Stimulated activated CD4-positive, alpha-beta T cell treated with anti-CD3 and anti-CD28 coated beads, Interleukin-12 subunit alpha, Interleukin-12 subunit beta, amount 100 ng/mL, for 4 hours (primary cell): ENCODE data around the gene EPDR1.
A peak's percentile ranks its signal among the peaks of the same experiment; 100 is the strongest.

Experiments
- DNase-seq: peaks from one replicate; pipeline ENCODE4 v3.0.0-alpha.2; 2020

The EPDR1 gene

DNA sequence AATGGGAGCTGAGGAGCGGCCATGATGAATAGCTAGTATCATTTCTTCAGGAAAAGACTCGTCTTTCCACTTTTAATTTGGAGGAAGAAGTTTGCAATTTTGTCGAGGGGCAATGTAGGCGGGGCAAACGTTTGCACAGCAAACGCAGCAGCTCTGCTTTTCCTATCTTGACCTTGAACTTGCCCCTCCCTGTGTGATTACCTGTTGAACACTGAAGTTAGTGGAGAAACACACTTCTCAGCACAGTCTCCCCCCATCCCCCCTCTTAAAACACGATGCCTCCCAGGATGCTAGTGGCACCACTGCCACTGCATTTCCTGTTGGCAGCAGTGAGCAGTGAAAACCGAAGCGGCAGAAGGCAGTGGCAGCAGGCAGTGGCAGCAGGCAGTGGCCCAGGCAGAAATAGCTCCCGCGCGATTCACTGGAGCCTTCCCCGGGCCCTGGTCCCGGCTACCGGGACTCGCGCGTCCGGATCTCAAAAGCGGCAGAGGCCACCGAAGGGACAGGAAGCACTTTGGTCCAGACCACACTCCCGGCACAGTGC, at the start of gene EPDR1:
Gene EPDR1 (plus strand): TSS at position 336 of the 544 bp plus-strand sequence. CDS start 300 bp downstream, outside the sequence.
- peak; percentile 10 for DNase-seq

DNA sequence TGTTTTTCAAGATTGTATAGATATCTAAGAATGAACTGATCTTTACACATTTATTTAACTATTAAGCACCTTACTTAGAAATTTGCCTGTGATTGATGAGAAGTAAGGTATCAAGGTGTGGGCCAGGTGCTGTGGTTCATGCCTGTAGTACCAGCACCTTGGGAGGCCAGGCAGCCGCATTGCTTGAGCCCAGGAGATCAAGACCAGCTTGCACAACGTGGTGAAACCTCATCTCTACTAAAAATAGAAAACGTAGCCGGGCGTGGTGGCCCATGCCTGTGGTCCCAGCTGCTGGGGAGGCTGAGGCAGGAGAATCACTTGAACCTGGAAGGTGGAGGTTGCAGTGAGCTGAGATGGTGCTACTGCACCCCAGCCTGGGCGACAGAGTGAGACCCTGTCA, 38.4 kb upstream of the EPDR1 start:
- DNase-seq: no peak

DNA sequence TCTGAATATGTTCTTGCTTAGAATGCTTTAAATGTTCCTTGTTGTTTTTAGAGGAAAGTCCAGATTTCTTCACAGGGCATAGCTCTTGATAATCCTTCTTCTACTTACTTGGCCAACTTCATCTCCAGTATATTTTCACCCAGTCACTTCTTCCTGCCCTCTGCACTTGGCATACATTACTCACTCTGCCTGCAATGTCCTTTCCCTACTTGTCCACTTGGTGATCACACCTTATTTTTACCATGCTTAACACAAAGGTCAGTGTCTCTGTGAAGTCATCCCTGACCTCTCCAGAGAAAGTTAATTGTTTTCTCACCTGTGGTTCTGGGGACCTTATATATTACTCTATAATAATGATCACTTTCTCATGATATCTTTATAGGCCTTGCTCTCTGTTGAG, 27.1 kb upstream of the EPDR1 start:
- no peak for DNase-seq

DNA sequence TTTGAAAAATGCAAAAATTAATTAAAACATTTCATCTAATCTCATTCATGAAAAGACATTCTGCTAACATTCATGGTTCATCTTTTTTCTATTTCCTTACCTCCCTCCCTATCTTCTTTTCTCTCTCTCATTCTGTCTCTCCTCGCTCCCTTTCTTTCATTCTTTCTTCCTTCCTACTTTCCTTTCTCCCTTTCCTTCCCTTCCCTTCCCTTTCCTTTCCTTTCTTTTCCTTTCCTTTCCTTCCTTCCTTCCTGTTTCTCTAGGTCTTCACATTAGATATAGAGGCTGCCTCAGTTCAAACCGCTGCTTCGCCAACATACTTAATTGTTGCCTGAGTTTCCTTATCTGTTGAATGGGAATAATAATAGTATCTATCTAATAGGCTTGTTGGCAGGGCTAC, 25.8 kb upstream of the EPDR1 start:
- no peak for DNase-seq

DNA sequence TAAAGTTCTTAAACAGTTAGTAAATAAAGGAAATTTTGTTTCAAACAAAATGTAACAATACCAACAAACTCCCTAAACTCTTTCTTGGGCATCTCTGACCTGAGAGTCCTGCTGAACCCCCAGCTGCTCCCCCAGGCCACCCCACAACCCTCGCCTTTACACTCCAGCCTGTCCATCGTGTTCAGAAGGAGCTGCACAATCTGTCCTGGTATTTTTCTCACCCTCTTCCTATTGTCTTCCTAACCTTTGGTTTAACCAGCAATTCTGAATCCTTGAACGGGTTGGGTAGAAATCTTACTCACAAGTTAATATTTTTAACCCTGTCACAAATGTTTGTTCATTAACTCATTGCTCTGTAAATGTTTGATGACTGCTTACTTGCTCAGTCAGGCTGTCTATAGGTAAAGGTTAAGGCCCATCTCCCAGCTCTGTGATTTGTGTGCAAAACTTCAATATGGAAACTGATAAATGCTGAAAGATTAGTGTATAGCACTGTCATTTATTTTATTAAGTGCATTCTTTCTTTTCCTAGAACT, 20.7 kb upstream of the EPDR1 start:
- DNase-seq: no peak

DNA sequence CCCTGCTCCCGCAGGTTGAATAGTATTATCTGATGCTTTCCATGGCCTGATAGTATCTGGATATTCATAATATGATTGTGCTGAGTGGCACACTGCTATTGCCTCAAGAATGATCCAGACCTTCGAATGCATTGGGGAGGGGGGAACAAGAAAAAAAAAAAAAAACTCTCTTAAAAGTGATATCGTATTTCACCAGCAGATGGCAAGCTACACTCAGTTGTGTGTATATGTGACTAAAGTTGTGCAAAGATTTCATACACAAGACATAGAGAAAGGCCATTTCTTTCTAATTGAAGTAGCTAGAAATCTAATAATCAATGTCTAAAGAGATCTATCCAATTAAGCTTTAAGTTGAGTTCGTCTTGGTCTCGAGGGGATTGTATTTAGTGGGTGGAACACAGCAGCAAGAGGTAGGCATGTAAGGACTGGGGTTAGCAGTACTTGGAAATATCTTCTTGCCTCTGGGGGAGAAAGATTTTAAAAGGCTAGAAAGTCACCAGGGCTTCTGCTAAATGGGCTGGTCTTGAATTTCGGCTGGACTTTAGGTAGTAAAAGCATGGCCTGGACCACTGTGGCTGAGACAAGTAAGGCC, 19.1 kb upstream of the EPDR1 start:
- no peak for DNase-seq

DNA sequence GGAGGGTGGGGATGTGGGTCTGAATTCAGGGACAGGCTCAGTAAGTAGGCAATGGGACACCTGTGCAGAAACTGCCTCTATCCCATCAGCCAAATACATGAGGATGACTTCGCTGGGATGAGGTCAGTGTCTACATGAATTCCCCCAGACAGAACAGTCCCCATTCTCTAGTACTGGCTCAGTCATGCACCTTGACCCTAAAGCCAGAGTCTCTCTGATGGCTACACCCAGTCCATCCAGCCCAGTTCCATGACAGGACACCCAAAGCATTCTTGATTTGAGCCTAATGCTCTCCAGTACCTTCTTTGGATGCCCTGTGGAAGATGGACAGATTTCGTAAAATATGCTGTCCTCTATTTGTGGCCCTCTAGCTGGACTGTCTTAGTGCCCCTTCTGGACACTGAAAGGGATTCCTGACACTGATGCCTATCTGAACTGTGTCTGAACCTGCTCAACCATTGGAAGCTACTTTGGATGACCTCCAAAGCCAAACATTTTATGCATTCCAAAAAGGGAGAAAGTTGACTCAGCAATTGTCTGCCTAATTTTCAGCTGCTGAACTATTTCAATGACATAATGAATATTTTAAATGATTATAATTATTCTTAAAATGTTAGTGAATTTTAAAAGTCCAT, 18.4 kb upstream of the EPDR1 start:
- no peak for DNase-seq

DNA sequence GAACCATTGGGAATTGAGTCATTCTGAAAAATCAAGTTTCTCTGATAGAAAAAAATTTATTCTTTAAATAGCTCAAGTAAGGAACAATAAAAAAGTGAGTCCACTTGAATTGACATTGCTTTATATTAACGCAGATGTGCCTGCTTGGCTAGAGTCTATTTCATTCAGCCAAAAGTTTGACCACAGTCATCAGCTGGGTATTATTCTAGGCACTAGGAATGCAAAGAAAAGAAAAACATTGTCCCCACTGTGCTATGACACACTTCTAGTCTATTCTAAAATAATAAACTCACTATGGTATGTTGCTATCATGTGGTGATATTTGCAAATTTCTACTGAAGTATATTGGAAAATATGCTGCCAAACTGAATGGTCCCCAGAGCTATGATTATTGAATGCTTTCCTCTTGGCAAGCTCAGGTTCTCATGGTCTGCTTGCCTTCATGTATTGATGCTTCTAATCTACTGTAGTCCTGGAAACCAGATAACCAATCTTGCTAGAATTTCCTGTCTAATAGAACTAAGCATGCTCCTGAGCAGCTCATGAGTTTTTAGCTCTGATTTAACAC, 12.1 kb upstream of the EPDR1 start:
- no peak for DNase-seq

DNA sequence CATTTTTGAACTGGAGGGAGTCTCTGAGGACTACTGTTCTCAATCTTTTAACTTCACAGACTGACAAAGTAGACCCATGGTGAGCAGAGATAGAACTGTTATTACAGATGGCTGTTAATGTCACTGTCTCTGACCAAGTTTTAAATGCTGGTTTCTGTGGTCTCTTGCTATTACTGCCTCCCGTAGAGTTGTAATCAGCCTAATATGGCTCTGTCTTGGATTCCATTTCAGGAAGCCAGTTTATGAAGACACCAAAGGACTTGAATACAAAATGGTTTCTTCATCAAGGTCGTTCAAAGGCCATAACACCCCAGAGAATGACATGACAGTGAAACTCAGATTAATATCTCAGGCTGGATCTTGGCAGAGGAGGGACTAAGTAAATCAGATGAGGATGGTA, 7.7 kb upstream of the EPDR1 start:
- no peak for DNase-seq

DNA sequence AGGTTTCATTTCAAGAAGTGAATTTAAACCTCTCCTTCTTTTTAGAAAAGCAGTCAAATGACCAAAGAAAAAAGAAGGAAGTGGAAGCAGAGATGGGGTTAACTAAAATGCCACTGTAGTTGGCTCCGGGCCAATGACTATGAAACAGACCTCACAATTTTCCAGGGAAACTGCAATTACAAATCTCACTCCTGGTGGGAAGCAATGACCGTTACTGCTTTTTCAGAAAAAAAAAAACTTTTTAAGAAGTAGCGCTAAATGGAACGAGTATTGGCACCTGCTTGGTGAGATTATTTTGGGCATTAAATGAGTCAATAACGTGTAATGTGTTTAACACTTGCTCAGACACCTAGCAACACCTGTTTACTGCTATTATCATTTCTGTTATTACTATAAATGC, 5.0 kb upstream of the EPDR1 start:
- DNase-seq: no peak

DNA sequence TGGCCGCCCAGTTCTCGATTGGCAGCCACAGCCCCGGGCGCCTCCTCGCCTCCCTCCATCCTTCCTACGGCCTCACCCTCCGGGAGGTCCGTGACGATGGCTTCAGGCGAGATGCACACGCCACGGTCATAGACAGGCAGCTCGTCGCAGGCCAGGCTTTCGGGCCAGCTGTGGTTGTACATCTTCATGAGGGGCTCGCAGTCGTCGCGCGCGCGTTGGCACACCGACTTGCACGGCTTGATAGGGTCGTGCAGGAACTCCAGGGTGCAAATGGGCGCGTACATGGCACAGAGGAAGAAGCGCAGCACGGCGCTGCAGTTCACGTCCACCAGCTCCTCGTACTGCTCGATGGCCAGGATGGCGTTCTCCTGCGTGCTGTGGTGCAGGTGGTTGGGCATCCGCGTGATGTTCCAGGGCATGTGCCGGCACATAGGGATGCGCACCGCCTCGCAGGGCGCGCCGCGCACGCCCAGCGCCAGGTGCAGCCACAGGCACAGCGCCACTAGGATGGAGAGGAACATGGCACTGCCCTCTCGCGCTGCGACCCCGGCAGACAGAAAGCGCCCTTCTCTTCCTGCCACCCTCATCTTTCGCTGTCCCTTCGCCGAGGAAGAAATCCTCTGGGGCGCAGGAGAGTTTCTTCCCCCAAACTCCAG, 4.3 kb upstream of the EPDR1 start:
- no peak for DNase-seq

DNA sequence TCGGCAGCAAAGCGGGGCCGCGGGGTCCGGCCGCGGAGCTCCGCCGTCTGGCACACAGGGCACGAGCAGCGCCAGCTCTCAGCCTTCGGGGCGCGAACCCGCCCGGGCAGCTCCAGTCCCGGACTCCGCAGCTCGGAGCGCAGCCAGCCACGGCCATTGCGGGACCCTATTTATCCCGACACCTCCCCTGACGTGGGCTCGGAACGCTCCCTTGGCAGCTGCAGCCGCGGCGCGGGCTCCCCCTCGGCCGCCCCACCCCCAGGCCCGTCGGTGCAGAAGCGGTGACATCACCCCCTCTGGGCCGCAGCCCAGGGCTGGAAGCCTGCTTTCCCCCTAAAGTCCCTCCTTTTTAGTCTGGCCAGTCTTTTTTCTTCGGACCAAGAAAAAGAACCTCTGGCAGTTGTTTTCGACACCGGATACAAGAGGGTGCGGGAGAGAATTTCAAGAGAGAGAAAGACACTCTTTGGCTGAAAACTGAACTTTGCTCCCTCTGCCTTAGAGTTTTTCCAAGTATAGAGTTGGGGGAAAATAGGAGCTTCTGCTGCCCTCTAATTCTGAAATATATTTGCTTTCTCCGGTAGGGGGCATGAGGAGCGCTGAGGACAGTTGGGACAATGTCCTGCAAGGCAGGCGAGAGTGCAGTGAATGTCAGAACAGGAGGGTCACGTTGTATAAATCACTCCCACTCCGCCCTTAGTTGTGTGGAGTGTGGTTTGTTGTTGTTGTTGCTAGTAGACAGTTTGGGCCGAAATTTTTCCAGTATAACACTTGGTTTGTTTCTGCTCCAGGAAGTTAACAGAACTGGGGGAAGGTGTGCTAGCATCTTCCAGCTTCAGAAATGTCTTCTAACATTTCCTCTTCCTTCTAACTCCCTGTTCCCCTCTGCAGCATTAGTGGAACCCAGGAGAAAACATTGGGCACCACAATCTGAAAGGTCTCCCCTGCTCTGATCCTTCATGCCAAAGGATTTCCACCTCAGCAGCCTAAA, 3.5 kb upstream of the EPDR1 start, which contains the start of gene SFRP4:
Gene SFRP4 (minus strand): TSS at position 145 of the 988 bp plus-strand sequence. CDS start 280 bp downstream, outside the sequence.
- no peak for DNase-seq

DNA sequence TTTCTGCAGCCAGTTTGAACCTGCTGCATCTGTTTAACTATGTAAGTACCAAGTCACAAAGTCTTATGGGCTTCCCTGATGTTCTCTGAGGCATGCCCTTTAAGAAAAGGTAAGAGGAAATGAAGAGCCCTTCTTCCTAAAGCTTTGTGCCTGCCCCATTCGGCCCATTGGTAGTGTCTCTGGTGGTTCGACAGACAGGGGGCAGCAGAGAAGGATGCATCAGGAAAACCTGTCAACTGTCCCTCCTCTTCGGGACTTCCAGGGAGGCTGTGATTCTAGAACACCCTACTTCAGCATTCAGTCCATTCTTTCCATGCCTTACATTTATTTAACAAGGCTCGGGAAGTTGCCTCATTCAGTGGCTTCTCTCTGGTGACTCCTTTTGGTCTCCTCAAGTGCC, 1.9 kb upstream of the EPDR1 start:
- DNase-seq: no peak

DNA sequence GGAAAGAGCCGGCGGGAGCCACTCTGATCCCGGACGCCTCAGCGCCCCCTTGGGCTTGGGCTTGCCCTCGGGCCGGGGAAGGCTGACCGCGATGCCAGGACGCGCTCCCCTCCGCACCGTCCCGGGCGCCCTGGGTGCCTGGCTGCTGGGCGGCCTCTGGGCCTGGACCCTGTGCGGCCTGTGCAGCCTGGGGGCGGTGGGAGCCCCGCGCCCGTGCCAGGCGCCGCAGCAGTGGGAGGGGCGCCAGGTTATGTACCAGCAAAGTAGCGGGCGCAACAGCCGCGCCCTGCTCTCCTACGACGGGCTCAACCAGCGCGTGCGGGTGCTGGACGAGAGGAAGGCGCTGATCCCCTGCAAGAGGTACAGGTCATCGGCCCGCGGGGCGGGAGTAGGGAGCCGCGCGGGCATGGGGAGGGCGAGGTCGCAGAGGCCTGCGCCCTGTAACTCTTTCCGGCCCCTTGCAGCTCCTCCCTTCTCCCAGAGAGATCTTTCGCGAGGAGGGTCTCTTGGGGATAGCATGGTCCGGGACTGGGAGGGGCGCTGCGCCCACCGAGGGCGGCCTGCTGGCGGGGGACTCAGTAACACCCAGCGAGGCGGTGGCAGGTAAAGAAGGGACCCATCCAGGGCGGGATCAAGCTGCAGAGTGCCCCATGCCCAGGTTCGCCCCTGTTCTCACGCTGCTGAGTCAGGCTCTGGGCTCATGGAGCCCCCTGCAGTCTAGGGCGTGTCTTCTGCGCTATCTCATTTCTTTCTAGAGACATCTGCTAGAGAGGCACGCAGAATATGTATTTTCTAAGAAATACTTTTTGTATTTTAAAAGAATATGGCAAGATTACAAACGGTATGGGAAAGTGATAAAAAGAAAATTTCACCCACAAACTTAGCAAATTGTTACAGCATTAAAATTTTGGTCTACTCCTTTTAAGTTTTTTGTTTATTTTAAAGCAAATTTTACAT, 687 bp downstream of the EPDR1 start:
- DNase-seq: no peak

DNA sequence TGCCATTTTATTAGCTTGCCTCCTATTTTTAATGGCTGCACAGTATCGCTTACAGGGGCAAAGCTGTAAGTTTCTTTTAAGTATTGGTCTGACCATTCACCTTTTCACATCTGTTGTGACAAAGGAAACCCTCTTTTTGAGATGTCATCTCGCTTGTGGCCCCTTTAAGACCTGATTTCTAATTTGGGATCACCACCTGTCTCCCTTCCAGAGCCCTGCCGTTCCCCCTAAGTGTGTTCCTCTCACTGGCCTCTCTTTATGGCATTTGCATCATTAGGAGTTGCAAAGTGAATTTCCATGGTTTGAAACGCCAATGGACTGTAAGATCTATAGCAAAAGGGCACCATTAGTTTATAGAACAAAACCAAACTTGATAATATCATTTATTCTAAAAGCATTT, 1.4 kb downstream of the EPDR1 start:
- DNase-seq: no peak

DNA sequence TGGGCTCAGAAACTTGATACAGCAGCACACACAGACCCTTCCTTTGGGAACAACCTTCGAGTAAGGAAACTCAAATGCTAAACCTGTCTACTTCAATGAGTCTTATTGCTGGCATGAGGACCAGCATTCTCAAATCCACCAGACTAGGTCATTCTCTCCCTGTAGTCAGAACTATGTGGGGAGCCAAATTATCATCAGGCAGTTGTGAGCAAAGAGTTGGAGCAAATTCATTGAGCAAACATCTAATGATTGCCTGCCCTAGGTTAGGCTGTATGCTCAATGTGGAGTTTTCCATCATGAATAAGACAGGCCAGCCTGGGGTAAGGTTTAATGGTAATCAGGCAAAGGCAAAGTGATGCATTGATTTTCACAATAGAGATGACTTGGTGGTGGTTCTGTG, 3.6 kb downstream of the EPDR1 start:
- DNase-seq: no peak

DNA sequence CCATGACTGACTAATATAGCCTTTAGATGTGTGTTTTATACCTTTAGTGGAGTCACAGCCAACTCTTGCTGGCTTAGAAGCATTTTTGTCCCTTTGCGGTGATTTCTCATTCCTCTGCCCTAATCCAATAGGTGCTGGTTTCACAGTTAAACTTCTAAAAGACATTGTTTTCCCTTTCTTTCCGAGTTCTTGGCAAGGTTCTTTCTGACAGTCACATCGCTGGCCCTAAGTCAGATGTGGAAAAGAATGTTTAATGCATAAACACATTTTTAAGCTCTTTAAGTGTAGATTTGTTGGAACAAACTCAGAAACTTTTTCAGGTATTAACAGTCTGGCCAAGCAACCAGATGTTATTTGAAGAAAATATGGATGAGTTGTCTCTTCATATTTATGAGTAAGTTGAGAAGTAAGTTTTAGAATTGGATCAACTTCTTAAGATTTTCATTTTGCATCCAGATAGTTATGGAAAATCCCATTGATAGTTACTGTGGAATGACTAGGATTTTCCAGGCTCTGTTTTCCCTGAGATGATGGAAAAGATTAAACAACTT, 4.1 kb downstream of the EPDR1 start:
- no peak for DNase-seq

DNA sequence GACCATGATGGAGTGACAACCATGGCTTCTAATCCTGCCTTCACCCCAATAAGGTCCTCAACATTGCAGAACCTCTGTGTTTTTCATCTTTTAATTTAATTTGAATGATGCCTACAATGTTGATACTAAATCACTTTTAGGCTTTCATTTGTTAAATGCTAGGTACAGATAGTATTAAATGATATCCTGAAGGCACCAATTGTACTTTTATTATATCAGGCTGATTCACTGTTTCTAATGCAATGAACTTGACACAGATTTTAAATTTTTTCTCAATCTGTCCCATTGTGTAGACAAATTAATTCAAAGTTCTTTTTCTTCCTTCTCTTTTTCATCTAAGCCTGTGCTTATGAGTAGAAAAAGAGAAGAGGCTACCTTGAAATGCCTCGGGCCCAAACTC, 5.2 kb downstream of the EPDR1 start:
- no peak for DNase-seq

DNA sequence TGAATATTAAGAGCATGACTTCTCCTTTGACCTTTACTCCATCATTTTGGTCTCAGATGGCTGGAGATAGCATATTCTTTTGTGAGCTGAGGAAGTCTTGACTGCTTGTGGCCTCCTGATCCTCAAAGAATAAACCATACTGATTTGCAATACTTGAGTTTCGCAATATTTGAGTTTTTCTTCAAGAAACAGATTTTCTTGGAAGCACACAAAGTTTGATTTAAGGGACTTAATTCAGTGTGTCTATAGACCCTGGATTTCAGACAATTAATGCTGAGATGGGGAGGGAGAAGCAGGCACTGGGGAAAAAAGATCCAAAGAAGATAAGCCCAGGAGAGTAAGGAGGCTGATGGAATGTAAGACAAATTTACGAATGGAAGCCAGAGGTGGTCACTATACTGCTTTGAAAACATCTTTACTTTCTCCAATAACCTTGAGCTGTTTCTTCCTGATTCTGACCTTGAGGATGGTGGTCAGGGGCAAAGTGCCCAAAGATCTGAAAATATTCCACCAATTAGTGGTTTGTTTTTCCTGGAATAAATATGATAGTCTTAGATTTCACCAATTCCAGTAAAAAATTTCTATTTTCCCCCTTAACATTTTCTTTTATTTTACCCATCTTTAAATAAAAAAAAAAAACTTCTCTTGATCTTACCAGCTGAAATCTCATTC, 7.5 kb downstream of the EPDR1 start:
- DNase-seq: no peak

DNA sequence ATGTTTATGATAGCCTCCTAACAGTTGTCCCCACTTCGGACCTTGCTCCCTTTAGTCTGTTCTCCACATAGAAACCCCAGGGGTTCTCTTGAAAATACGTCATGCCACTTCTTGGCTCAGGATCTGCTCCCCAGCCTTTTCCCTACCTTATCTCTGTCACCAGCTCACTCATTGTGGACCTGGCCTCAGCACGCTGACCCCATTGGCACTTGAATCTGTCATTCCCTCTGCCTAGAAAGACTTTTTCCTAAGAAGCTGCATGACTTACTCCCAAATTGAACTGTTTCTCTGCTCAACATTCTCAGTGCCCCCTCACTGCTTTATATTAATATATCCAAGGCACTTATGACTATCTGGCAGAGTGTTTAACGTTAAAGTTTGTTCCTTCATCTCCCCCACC, 8.4 kb downstream of the EPDR1 start:
- no peak for DNase-seq
